Measurements from ENCODE around the gene CITED4. TPM values are rescaled to one million over a fixed set of nuclear protein-coding genes. Genes with fewer than 3 reads are reported as not detected.
A peak's percentile ranks its signal among the peaks of the same experiment; 100 is the strongest.

CITED4 gene
- total and polyA plus RNA-seq, 9 of the 15 experiments (the other 6 are each of a cell fraction or from before 2014, with no cell fraction given): 0.11 to 1.2 (median 0.17) TPM; not detected in 2

DNA sequence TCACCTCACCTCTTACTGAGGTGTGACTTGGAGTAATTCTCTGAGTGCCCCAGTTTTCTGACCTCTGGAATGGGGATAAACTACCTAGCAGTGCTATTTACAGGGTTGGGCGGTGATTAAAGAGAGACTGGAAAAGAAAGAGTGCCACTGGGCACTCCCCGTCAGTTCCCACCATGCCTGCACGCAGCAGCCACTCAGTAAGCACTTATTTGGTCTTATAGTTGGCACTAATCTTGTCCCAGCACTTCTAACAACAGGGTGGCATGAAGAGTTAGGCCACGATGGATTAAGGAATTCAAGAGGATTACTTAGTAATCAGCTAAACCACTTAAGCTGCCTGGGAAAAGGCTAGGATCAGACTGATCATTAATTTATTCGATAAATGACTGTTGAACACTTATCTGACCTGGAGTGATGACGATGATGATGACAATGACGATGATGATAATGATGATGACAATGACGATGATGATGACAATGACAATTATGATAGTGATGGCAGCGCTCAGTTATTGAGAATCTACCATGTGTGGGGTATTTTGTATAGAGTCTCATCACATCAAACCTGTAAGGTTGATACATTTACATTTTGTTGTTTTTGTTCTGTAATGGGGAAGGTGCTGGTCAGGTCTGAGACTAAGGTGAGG lies 5.4 kb downstream of the CITED4 start (continued):
- TF ChIP-seq ZHX1 (conservative IDR thresholded peaks at IDR 0.05; ENCODE audit: low read length) (no peak), RBM39 (optimal IDR thresholded peaks at IDR 0.05; ENCODE audit: low read depth, low read length) (no peak), ADNP (tag; IDR thresholded peaks at IDR 0.05) (no peak), SREBF1 (IDR thresholded peaks at IDR 0.05; ENCODE audit: borderline replicate concordance, low read depth, low read length) (no peak)

- peaks cover 0 to 5% of the 10 kb centered on the region in 2 experiments; a peak in 3 of 5 replicates for H3K4me1 ChIP-seq (replicated peaks in 1 of 2; ENCODE audit: control insufficient read depth in 2 of 2, insufficient read depth in 2 of 2, low read length in 2 of 2)
- H3K79me2 ChIP-seq (ENCODE audit: control insufficient read depth, insufficient read depth, low read length): no peaks in the 10 kb centered on the region
- no peak overlapping the region for H3K27ac ChIP-seq (ENCODE audit: extremely low read depth, low read depth, low read length)
- no peaks in the 10 kb centered on the region for H4K20me1 ChIP-seq (replicated peaks; ENCODE audit: control insufficient read depth, insufficient read depth, low read length)
- H3K36me3 ChIP-seq (ENCODE audit: control insufficient read depth, insufficient read depth, low read length): no peaks in the 10 kb centered on the region
- no peaks in the 10 kb centered on the region for H3K9me3 ChIP-seq (replicated peaks; ENCODE audit: control insufficient read depth, insufficient read depth, low read depth, low read length)
- no peaks in the 10 kb centered on the region for H3K9me1 ChIP-seq (ENCODE audit: control insufficient read depth, insufficient read depth, low read length)
- ATAC-seq: peak; percentile 46
- intact Hi-C loops (cut with micrococcal nuclease) (no loop called here), in situ Hi-C loops (cut with MboI) (loop anchor here (5.0 kb wide), 1 partner anchor 96 kb away; no protein-coding TSS in a partner anchor)
- no peak overlapping the region for H2AFZ ChIP-seq (ENCODE audit: low read depth, low read length)
- H3K27me3 ChIP-seq (ENCODE audit: control insufficient read depth in 2 of 2, insufficient read depth in 2 of 2, low read length in 2 of 2): peaks cover 0 to 2% of the 10 kb centered on the region in 2 experiments; a peak in 1 of 5 replicates
- BruUV-seq (replicated peaks): no TSS peak
- 15% methylated on average over 3 of the region's 3 CpGs for WGBS (ENCODE audit: insufficient coverage, low coverage, missing lambda C conversion rate)
- 0 out of 4 replicates have a peak overlapping the region, but pooled peaks of 1 of the 2 experiments have one; percentile 21 for H3K9ac ChIP-seq (ENCODE audit: insufficient read depth in 1 of 2, low read depth in 2 of 2, low read length in 2 of 2)
- no peak overlapping the region for H3K4me3 ChIP-seq
- no peak overlapping the region for H3K4me2 ChIP-seq (ENCODE audit: insufficient read depth, low read length)
- ChIA-PET CTCF (ENCODE audit: low intra/inter-chr PET ratio) (interaction anchor here (0.7 kb wide), 1 partner anchor 78 kb away, joined by 4 read pairs; no protein-coding TSS in a partner anchor), POLR2A (interaction anchor here (0.6 to 0.9 kb wide), 3 partner anchors 65 to 165 kb away, joined by 3 to 4 read pairs (median 3); partner anchors contain the start of gene NFYC)
- DNase-seq (ENCODE audit: extremely low read depth in 1 of 4, low spot score in 3 of 4): no peak
- FAIRE-seq: no peak
- TF ChIP-seq PYGO2 (tag; IDR thresholded peaks at IDR 0.05) (no peak), CBX8 (IDR thresholded peaks at IDR 0.05; ENCODE audit: borderline replicate concordance, extremely low read depth, low read depth, low read length, poor library complexity, severe bottlenecking) (no peak), ZNF280B (CRISPR knock-in tag; IDR thresholded peaks at IDR 0.05) (no peak), ZEB2 (IDR thresholded peaks at IDR 0.05) (no peak), PRMT5 (CRISPR knock-in tag; IDR thresholded peaks at IDR 0.05) (no peak), ZNF324 (CRISPR knock-in tag; IDR thresholded peaks at IDR 0.05) (no peak)
Observed at GRCh38 chr1:40856116-40856515, 6.0 kb downstream of the CITED4 start.

All from K562 (cell line).